ENCODE data around the gene BCL7B. TPM values are rescaled to one million over a fixed set of nuclear protein-coding genes. Genes with fewer than 3 reads are reported as not detected.
"Not testable (repeated sequence)": the region's sequence is repeated elsewhere in the genome, so short reads cannot be mapped to it uniquely, and the experiment has no call there.

BCL7B gene
- total RNA-seq, 1 donor from 2014 or later: 23.9 TPM

DNA sequence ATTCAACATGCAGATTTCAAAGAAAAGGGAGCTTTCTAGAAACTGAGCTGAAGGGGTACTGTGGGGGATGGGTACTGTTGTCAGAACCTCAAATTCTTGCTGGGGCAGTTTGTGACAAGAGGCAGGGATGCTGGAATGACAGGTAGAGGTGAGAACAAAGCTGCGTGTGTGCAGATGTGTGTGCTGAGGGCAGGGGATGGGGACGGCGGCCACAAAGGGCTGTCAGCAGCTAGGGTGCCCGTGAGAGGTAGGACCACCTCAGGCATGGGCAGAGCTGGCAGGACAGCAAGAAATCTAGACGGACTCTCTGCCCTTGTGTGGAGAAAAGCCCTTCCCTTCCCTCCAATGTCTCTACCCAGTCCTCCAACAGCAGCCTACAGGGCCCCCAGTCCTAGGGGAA is 21.0 kb downstream of the BCL7B start:
- DNase-seq (ENCODE audit: low read depth, low spot score): no peak

DNA sequence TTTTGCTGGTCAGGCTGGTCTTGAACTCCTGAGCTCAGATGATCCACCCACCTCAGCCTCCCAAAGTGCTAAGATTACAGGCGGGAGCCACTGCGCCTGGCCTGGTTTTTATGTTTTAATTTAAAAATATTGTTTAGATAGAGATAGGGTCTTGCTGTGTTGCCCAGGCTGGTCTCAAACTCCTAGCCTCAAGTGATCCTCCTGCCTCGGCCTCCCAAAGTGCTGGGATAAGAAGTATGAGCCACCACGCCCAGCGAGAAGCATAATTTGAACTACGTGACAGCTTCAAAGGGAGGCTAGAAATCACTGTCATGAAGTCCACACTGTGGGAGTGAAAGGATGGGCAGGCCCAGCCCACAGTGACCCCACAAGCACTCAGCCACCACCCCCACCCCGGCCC is 21.6 kb downstream of the BCL7B start:
- not testable (repeated sequence) for DNase-seq (ENCODE audit: low read depth, low spot score)

DNA sequence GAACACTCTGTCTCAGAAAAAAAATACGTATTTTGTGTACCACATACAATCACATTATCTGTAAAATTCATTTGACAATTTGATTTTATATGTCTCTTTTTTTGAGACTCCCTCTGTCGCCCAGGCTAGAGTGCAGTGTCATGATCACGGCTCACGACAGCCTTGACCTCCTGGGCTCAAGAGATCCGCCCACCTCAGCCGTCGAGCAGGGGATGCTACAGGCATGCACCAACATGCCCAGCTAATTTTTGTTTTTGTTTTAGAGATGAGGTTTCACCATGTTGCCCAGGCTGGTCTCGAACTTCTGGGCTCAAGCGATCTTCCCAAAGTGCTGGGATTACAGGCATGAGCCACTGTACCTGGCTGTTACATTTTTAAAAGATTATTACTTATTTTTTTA is 23.7 kb downstream of the BCL7B start:
- DNase-seq (ENCODE audit: low read depth, low spot score): no peak

DNA sequence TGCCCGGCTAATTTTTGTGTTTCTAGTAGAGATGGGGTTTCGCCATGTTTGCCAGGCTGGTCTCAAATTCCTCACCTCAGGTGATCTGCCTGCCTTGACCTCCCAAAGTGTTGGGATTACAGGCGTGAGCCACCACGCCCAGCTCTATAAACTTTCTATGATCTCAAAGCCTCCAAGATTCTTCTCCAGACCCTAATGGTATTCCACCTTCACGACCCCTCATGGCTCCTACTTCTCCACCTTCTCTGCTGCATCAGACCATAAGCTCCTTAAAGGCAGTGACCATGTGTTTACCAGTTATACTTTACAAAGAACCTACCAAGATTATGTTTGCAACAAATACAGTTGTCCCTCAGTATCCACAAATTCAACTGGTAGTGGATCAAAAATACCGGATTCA is 25.3 kb downstream of the BCL7B start:
- DNase-seq (ENCODE audit: low read depth, low spot score): no peak

DNA sequence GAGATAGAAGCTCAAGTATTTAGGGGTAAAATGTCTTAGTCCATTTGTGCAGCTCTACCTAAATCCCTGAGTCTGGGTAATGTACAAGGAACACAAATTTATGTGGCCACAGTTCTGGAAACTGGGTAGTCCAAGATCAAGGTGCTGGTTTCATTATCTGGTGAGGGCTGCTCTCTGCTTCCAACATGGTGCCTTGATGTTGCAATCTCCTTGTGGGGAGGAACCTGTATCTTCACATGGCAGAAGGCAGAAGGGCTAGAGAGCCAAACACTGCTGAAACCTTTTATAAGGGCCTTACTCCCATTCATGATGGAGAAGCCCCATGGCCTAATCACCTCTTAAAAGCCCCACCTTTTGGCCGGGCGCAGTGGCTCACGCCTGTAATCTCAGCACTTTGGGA is 26.7 kb downstream of the BCL7B start:
- DNase-seq (ENCODE audit: low read depth, low spot score): no peak

DNA sequence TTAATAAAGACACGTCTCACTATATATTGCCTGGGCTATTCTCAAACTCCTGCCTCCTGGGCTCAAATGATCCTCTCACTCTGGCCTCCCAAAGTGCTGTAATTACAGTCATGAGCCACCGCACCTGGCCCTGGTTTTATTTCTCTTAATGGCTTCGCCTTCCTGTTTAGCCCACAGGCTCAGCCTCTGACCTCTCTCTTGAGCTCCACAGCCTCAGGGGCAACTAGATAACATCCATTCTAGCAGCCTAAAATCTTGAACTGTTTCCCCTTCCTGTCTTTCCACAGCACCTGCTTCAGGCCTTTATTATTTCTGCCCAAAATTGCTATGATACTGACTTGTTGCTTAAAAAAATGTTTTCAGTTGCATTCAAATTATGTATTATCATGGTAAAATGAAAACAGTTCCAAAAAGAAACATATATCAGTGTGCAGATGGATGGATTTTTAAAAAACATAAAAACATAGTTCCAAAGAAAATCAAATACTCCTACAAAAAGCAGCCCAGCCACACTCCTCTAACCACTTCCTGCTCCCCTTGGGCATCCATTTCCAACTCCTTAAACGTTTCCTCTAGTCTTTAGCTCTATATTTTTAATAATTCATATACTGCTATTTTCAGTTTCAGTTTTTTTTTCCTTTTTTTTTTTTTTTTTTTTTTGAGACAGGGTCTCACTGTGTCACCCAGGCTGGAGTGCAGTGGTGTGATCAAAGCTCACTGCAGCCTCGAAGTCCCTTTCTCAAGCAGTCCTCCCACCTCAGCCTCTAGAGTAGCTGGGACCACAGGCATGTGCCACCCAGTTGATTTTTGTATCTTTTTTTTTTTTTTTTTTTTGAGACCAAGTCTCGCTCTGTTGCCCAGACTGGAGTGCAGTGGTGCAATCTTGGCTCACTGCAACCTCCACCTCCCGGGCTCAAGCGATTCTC is 30.3 kb downstream of the BCL7B start:
- DNase-seq (ENCODE audit: low read depth, low spot score): no peak

DNA sequence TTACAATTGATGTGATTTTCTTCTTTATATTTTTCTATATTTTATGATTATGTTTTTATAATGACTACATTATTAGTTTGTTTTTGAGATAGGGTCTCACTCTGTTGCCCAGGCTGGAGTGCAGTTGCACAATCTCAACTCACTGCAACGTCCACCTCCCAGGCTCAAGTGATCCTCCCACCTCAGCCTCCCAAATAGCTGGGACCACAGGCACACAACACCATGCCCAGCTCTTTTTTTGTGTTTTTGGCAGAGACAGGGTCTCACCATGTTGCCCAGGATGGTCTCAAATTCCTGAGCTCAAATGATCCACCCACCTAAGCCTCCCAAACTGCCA is 31.4 kb downstream of the BCL7B start:
- not testable (repeated sequence) for DNase-seq (ENCODE audit: low read depth, low spot score)

DNA sequence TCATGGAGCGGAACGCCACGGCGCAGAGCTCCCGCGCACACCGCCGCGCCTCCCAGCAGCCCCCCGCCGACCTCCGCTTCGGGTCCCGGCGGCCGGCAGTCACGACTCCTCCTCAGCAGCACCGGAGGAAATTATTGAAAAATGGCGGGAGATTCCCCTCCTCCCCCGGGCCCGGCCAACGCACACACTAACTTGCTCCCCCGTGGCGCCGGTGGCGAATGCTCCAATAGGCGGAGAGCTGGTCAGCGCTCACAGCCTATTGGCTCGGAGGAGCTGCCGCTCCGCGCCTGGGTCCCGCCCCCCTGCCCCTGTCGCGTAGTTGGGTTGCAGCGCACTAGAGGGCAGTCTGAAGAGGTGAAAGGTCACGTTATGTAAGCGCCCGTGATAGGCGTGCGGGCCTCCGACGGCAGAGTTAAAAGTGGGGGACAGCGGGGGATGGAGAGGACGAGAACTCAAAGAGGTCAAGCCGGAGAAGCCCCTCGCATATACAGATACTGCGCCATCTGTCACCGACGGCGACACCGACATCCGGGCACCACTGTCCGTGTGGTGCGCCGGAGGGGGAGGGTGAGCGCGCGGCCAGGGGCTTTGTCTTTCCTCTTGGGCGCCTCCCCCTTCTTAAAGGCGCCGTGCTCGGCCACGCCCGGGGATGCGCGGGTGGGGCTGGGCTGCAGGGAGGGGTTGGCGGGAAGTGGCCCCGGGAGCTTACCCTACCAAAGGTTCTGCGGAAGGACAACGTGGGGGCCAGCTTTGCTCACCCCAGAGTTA is 35.2 kb downstream of the BCL7B start, which contains the start of gene BAZ1B:
BAZ1B (minus strand) TSS at position 189 of the 768 bp plus-strand sequence. CDS start 360 bp downstream, outside the sequence.
- DNase-seq (ENCODE audit: low read depth, low spot score): peak; percentile 95

DNA sequence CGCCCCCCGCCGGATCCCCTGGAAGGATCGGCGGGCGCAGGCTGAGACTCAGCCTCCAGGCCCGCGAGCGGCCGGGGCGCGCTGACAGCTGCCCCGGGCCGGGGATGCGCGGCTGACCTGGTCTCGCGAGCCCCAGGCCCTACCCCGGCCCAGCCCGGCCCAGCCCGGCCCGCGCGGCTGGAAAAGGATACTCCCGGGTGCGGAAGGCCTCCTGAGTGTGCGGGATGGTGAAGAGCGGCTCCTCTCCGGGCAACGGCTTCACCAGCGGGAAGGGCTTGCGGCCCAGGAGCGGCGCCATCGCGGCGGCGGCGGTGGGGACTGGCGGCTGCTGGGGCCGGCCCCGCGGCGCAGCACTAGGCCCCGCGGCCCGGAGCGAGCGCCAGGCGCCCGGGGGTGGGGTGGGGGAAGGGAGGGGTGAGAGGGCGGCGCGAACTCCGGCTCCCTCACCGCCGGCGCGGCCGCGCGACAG is 35.8 kb downstream of the BCL7B start:
- no peak for DNase-seq (ENCODE audit: low read depth, low spot score)

DNA sequence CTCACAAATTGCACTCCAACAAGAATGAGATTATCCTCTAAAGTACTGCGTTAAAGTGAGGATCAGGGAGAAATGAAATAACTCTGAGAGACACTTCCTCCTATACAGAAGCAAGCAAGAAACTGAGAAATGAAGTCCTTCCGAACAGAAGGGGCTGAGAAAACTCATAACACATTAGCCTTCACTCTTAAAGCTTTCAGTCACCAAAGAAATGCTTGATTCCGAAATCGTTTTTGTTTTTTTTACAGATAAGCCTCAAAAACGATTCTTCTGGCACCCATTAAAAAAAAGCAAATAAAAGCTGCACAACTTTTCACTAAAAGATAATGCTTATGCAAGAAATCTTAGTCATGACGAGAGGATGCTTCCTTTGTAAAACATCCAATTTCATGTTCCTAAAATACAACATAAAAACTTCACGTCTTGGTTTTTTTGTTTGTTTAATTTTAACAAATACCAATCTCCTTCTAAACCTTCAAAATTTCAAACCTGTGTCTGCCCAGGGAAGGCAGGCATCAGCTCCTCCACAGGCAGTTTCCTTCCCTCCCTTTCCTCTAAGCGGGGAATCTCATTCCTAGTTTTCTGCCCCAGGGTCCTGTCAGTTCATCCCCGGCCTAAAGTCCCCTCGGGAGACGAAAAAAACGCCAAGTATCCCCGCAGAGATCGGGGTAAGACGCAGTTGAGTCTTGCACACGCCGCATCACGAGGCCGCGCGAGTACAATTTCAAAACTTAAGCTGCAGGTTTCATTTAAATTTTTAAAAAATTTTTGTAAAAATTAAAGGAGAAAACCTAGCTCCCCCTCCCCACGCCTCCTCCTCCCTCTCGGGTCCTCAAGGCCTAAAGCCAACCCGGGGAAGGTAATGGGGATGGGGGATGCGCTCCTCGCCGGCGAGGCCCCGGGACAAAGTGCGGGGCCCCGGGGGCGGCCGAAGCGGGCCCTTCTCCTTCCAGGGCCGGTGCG is 36.5 kb downstream of the BCL7B start:
- DNase-seq (ENCODE audit: low read depth, low spot score): no peak

DNA sequence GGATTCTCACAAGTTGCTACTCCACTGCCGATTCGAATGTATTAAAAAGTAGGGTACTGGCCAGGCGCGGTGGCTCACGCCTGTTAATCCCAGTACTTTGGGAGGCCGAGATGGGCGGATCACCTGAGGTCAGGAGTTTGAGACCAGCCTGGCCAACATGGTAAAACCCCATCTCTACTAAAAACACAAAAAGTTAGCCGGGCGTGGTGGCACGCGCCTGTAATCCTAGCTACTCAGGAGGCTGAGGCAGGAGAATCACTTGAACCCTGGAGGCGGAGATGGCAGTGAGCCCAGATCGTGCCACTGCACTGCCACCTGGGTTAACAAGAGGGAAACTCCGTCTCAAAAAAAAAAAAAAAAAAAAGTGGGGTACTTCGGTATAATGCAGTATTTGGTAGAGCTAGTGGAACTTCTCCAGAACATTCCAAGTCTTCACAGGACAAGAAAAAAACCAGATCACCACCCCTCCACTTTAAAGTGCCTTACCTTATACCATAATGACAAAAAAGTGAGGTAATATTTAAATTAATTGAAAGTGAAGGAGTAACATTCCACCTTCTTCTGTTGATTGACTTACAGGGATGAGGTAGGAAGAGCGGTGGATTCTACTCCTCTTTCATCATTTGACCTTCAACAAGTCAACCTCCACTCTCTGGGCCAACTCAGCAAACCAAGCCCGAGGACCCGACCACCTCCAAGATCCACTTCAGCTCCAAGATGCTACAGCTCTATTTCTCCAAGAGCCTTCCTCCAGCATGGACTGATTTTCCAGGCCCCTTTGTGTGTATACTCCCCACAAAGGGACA is 37.4 kb downstream of the BCL7B start:
- no peak for DNase-seq (ENCODE audit: low read depth, low spot score)

DNA sequence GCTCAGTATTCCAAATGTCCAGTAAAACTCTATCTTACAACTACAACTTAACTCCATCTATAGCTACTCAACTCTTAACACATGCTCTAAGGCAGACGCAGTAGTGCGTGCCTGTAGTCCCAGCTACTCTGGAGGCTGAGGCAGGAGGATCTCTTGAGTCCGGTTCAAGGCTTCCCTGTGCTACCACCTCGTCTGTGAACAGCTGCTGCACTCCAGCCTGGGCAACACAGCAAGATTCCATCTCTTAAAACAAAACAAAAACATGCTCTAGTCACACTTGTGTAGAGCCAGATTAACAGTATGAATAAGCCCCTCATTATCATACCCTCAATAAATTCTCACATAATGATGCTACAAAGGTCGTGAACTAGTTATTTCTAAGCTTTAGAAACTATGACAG is 39.0 kb downstream of the BCL7B start:
- DNase-seq (ENCODE audit: low read depth, low spot score): no peak

DNA sequence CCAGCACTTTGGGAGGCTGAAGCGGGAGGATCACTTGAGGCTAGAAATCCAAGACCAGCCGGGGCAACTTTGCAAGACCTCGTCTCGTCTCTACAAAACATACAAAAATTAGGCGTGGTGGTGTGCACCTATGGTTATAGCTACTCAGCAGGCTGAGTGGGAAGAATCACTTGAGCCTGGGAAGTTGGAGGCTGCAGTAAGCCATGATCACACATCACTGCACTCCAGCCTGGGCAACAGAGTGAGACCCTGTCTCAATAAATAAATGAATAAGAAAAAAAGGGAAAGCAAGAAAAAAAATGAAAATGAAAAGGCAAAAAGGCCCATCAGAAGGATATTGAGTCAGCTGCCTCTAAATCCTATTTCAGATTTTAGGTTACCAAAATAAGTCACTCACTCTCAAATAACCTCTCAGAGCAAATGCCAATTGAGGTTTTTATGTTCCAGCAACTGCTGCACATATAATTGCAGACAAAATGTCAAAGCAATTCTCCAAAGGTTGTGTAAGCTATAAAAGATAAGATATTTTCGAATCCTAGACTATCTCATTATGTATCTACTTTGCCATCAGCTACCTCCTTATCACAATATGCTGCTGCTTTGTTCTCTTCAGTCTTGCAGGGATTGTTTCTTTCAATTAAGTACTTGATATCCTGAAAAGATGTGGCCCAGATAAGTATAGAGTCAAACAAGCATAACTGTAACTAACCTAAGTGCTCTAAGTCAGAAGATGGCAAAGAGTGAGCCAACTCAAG is 40.1 kb downstream of the BCL7B start:
- no peak for DNase-seq (ENCODE audit: low read depth, low spot score)

DNA sequence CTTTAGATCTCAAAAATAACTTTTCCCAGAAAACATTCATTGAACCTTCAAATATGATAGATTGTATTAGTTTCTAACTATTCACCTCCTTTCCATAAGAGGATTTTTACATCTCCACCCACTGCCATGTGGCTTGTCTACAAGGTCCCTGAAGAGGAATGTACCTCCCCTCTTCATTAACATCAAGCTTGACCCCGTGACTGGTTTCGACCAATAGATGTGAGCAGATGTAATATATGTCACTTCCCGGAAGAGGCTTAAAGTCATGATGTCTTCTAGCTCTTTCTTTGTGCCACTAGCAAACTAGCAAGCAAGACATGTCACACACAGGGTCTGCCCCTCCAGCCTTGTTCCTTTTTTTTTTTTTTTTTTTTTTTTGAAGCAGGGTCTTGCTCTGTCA is 42.3 kb downstream of the BCL7B start:
- no peak for DNase-seq (ENCODE audit: low read depth, low spot score)

DNA sequence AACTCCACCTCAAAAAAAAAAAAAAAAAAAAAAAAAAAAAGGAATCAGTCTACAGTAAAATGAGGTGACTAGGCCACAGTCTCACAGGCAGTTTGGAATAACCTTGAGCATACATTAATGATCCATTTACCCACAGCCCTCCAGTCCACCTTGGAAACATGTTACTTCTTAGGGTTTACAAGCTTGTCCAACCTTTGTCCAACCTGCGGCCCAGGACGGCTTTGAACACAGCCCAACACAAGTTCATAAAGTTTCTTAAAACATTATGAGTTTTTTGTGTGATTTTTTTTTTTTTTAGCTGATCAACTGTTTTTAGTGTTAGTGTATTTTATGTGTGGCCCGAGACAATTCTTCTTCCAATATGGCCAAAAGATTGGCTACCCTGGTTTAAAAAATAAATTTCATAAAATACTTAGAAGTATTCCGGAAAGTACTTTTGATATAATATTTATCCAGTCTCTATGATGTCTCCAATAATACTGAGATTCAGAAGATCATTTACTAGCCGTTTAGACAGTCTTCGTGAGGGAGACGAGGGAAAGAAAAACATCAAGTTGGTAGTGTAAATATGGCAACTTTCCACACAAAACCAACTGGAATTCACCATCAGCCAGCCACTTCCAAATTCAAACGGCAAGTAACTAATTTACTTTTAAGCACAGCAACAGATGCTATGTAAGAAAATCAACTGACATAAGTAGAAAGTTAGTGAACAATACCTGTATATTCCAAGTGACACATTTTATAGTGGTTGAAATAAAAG is 45.3 kb downstream of the BCL7B start:
- DNase-seq (ENCODE audit: low read depth, low spot score): no peak

DNA sequence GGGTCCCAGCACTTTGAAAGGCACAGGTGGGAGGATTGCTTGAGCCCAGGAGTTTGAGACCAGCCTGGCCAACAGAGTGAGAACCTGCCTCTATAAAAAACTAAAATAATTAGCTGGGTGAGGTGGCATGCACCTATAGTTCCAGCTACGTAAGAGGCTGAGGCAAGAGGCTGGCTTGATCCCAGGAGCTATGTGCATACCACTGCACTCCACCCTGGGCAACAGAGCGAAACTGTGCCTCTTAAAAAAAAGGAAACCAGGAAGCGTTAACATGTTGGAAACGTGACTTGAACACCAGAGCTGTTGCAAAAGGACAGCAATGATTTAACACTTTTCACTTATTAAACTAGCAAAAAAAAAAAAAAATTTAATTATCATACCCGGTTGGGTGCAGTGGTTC is 48.0 kb downstream of the BCL7B start:
- DNase-seq (ENCODE audit: low read depth, low spot score): no peak

DNA sequence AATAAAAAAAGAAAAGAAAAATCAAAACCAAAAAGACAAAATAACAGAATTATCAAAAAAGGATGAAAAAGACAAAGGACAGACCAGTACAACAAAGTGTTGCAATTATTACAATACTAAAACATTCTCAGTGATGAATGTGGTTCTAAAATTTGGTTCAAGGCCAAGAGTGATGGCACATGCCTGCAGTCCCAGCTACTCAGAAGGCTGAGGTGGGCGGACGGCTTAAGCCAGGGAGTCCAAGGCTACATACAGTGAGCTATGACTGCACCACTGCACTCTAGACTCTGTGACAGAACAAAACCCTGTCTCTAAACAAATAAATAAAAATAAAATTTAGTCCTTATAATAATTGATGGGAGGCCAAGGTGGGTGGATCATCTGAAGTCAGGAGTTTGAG is 49.9 kb downstream of the BCL7B start:
- DNase-seq (ENCODE audit: low read depth, low spot score): no peak

DNA sequence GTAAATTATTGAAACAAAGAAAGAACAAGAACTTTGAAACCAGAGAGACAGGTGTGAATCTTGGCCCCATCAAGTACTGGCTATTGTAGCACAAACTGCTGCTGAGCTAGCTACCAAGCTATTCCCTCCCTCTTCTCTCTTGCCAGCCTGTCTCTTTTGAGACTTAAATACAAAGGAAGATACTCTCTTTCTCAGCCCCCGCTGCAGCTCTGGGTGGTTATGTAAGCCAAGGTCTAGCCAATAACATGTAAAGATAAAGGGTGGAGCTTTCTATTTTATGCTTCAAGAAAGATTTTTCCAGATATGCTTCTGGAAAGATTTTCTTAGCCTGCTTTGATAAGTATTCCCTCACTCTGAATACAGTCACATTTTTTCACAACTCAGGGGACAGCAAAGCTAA is 52.6 kb downstream of the BCL7B start:
- DNase-seq (ENCODE audit: low read depth, low spot score): no peak

DNA sequence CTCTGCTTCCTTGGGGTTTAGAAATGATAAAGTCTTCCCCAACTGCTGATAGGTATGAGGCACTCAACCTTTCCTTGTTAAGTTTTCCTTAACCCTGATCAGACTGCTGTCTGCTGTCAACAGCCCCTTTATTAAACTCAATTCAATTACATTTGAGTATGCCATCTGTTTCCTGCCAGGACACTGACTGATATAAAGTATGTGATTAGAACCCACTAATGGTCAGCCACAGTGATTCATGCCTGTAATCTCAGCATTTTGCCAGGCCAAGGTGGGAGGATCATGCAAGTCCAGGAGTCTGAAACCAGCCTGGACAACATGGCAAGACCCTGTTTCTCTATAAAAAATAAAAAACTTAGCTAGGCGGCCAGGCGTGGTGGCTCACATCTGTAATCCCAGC is 53.5 kb downstream of the BCL7B start:
- no peak for DNase-seq (ENCODE audit: low read depth, low spot score)

All from pulmonary artery endothelial cell (primary cell).